GM21526 (cell line): ENCODE results near the gene PRCC.

Experiments used
- ATAC-seq: cut with Tn5 transposase; IDR thresholded peaks from one replicate; pipeline ENCODE4 v1.9.1; 2021; ENCODE audit warnings: moderate library complexity; ENCODE audit not compliant: unreplicated experiment, low FRiP score

Gene PRCC

DNA sequence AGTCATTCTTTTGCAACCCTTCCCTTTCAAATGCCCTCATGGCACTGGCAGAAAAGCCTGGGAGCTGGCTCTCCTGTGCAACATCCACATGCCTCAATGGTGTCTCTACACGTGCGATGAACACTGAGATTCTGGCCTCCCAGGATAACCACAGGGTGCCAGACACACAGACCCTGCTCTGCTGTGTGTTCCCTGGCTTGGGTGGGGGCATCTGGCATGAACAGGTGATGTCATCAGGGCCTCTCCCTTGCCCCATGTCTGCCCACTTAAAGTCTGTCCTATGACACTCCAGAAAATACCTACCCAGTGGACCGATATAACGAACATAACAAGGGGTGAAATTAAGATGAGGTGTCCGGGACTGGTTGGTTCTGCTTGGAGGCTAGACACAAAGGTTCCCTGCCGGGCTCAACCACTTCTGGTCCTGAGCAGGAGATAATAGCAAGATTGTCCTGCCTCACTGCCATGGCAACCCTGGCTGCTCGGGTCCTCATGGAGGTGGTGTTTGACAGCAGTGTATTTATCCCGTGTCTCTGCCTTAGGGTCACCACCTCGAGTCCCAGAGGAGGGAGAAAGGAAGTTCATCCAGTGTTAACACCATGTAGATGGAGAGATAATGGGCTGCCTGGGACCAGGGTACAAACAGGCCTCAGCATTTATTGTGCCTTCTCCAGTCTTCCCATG lies 72.2 kb downstream of the PRCC start:
- ATAC-seq: no peak

DNA sequence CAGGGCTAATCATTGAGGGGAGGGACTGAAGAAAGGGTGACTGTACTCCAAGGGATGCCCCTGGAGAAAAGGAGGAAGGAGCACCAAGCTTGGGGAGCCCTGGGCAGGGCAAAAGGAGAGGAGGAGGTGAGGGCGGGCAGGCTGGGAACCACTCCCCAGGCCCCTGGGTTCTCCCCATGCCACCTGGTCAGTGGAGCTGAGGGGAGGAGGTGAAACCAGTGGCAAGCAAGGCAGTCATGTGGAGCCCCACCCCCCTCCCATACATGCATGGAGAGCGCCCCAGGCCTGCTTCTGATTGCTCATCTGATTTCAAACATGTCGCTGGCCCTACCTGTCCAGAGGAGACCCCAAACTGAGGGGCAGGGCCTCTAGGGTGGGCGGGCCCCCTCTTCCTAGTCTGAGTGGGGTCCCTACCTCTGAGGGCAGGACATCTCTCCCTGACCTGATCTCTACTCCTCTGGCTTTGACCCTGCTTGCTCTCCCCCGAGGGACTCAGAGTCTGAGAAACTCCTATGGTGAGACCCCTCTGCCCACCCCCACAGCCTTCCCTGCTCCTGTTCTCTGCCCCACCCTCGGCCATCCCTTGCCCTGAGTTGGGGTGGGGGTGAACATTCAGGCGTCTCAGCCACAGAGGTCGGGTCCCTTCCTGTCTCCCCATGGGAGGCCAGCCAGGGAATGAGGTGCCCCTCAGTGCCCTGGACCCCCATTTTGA lies 73.0 kb downstream of the PRCC start:
- no peak for ATAC-seq

DNA sequence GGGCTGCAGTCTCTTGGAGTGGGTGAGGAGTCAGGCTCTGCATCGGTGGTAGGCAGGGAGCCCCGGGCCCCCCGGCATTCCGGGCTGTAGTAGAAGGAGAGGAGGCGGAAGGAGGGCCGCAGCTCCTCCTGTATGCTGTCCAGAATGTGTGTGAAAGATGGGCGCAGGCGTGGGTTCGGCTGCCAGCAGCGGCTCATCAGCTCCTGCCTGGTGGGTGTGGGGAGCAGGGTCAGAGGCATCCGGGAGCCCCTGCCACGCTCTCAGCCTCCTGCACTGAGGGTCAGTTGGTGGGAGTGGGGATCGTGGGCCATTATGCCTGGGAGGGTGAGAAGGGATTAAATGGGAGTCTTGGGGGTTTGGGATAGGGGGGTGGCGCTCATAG lies 73.6 kb downstream of the PRCC start:
- no peak for ATAC-seq

DNA sequence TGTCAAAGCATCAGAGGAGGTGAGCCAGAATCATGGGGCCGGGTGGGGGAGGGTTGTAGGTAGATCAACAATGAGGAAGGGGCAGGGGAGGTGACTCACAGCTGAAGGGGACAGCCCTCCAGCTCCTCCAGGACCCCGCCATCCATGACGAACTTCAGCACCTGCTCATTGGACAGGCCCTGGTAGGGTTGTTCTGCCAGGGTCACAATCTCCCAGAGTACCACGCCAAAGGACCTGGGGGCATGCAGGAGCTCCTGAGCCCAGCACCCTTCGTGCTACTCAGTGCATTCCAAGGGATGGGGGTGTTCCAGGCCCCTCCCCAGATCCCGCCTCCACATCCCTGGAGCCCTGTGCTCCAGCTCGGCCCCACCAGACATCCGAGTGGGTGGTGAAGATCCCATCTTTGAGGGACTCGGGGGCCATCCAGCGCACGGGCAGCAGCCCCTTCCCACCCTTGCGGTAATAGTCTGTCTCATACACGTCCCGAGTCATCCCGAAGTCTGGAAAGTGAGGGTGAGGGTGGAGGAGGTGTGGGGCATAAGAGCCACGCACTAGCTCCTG lies 74.0 kb downstream of the PRCC start:
- ATAC-seq: no peak

DNA sequence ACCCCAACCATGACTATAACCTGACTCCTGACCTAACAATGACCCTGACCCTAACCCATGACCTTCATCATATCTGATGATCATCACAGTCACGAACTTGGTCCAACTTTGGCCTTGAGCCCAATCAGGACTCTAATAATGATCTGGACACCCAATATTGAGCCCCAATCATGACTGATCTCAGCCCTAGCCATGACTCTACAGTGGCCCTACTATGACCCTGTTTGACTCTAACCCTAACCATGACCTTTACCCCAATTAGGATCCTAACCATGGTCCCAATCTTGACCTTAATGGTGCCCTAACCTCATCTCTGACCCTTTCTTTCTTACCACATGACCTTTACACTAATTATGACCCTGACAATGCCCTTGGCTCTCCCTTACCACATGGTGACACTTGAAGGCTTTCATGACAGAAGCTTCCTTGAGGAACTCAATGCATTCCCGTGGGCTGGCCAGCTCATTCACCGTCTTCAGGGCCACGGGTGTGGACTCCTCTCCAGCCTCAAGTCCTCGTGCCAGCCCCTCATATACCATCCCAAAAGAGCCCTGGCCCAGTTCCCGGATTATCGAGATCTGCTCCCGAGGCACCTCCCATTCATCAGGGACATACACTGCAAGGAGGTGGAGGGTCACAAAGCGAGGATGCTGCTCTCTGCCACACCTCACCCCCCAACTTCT lies 75.4 kb downstream of the PRCC start:
- no peak for ATAC-seq

DNA sequence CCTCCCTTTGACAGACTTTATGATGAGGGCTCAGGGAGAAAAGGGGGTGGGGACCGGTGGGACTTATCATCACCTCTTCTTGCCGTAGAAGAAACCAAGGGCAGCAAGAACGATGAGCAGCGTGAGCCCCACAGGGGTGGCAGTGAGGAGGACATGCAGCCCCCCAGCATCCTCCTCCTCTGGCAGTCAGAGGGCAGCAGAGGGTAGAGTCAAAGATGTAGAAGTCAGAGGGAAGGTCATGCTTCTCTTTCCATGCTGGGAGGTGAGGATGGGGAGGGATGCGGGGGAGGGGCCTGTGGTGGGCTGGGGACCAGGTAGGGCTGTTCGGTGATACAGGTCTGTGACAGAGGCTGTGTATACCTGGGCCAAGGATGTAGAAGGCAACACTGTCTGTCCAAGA lies 76.8 kb downstream of the PRCC start:
- no peak for ATAC-seq

DNA sequence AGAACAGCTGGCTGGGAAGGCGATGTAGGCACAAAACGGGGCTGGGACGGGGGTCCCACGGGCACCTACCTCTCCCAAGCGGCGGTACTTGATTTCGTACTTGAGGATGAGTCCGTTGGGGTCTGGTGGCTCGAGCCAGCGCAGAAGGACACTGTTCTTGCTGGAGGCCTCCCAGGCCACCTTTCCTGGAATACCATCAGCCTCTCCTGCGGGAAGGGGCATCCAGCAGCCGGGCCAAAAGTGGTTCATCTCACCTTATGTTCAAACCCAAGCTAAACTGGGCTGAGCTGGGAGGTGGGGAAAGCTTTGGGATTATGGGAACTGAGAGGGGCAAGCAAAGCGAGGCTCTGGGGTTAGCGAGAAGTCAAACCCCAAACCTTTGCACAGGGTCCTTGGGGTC lies 77.3 kb downstream of the PRCC start:
- ATAC-seq: no peak

DNA sequence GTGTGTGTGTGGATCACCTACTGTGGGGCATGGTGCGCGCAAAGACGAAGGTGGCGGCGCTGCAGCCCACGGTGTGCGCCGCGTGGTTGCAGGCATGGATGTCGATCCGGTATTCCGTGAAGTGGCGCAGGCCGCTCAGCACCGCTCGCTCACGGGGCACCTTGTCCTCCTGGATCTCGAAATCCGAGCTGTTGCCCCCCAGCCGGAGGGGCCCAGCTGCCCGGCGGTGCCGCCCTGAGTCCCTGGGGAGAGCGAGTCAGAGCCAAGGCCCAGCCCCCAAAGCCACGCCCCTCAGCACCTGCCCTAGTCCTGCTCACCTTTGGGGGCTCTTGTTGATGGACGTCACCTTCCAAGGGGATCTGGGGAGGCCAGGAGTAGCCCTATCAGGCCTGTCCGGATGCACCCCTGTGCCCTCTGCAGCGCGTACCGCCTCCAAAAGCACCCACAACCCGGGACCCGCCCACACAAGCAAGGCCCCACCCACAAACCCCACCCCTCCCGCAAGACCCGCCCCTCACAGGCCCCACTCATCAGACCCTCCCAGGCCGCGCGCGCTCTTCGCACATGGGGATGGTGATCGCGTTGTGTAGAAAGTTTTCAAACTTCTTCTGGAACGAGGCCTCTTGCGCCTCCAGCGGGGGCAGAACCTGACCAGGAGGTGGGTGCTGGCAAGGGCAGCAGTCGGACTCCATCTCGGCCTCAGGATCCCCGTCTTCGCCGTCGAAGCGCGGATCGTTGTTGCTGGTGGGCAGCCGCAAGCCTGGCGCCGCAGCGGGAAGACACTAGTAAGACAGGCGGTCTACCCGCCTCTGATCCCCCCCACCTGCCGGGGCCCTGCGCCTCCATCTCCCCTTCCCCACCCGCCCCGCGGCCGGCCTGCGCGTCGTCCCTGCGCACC lies 78.0 kb downstream of the PRCC start:
- no peak for ATAC-seq

DNA sequence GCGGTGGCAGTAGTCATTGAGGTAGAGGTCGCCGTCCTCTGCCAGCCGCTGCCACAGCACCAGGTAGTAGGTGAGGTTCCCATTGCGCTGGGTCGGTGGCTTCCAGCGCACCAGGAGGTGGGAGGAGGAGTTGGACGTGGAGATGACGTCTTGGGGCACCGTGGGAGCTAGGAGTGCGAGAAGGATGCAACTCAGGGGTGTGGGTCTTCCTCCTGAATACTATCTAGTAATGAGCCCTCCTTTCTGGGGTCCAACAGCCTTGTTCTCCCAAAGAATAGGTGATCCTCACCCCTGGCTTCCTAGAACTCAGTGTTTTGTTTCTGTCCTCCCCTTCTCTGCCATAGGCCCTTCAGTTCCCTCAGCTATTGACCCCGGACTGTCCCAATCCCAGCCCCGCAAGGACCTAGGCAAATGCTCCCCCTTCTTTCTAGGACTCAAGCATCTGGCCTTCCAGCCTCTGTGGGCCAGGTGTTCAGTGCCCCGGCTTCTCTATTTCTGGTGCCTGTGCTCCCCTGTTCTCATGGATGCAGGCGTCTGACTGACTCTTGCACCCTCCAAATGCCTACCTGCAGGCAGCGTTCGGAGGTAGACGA lies 78.7 kb downstream of the PRCC start:
- ATAC-seq: no peak

DNA sequence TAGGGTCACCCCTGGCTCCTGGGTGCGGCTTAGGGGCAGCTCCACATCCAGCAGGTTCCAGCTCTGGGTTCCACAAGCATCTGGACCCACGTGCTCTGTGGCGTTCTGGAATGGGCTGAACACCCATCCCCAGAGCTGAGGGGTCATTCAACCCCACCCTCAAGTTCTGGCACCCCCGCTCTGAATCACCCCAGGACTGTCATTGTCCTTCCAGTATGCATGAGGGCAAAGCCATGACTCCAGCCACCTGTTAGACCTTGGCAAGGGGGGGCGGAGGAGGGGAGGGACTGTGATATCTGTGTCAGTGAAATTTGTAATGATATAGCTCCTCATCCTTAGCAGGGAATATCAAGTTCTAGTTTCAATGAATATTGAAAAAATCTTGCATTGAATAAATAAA lies 79.3 kb downstream of the PRCC start:
- ATAC-seq: no peak

DNA sequence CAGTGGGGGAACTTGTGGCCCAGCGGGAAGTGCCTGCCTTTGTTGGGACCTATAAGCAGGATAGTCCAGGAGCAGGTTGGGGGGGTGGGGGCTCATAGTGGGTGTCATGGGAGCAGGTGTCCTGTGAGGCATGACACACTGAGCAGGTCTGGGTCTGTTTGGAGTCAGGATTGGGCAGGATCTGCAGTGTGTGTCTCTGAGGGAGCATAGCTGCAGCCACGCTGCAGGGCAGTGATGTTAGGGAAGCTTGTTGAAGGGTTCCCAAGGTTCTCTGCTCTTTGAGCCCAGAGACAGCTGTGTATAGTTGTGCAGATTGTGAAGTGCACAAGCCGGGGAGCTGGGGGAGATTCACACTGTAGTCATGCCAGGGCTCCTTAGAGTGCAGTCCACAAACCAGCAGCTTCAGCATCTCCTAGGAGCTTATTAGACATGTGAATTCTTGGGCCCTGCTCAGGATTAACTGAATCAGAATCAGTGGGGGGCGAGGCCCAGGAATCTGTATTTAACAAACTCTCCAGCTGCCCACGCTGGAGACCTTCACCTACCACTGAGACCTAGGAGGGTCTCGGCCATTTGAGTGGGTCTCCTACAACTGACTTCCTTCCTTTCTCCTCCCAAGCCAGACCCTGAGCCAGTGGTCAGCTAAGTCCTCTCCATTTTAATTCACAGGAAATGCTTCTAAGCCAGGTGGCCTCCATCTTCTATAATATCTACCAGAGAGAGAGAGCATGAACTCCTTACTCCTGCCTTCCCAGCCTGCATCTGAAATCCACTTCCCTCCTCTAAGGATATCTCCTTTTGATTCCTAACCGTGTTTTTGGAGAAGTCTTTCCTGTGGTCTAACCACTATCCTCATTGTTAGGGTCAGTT lies 80.5 kb downstream of the PRCC start:
- no peak for ATAC-seq

DNA sequence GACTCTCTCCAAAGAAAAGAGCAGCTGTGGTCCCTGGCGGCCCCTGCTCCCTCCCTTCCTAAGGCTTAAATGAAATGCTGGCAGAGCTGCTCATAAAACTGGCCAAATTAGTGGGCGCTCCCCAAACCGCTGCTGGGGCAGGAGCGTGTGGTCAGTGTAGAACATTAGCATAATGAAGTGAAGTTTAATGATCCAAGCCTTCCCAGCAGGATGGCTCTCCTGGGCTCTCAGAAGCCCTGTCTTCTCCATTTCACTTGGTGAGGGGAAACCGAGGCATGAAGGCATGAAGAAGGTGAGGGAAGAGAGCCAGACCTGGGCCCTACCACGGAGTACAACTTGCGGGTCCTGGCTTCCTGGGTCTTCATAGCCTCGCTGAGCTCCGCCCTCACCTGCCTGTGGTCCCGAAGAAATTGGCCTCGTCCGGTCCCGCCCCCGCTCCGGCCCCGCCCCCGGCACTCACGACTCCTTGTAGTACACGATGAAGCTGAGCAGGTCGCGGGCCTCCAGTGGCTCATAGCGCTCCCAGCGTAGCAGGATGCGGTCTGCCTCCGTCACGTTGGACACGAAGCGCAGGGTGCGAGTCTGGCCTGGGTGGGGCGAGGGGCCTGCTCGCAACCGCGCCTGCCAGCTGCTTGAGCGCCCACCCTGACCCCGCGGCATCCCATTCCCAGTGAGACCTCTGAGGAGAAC lies 81.3 kb downstream of the PRCC start:
- ATAC-seq: no peak

DNA sequence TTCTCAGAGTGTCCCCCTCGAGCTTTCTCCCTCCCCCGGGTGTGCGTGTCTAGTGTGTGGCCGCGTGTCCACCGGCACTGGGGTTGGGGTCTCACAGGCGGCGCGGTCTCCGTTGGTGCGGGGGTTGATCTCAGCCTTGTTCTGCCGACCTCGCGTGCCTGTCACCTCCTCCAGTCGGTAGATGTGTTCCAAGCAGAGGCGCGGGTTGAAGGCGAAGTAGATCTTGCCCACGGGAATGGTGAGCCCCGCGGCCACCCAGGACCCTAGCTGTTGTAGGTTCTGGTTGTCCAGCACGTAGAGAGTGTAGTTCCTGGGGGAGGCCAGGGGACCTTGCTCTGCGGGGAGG lies 81.8 kb downstream of the PRCC start:
- ATAC-seq: no peak
